Spleen (tissue), 7 donors: ENCODE data around the gene CD276.

Experiments used
- CTCF ChIP-seq, 11 experiments: fragments of 200-600 bp in 7 of 11; fragments of 450-650 bp in 4 of 11; sonication (generic) in 4 of 11; IDR thresholded peaks in 8 of 11; conservative IDR thresholded peaks in 3 of 11; 1 replicate in 7 of 11; 2 replicates in 4 of 11; pipeline versions ENCODE4 v1.4.0 to v1.8.0; 2016 to 2021; ENCODE audit warnings: antibody characterized with exemption in 11 of 11, inconsistent platforms in 4 of 11, mild to moderate bottlenecking in 1 of 11
- POLR2A ChIP-seq, 3 donors: fragments of 450-650 bp; IDR thresholded peaks; one replicate each; pipeline ENCODE4 v1.5.1; 2017; ENCODE audit warnings: antibody characterized with exemption in 3 of 3, mild to moderate bottlenecking in 1 of 3
- donor health status: DM: no; HTN: no; CAD: no; lungs with moderate emphysema.
- donor health status: DM: no; HTN: no; CAD: no.
- donor health status: DM: no; HTN: no; CAD: no.

DNA sequence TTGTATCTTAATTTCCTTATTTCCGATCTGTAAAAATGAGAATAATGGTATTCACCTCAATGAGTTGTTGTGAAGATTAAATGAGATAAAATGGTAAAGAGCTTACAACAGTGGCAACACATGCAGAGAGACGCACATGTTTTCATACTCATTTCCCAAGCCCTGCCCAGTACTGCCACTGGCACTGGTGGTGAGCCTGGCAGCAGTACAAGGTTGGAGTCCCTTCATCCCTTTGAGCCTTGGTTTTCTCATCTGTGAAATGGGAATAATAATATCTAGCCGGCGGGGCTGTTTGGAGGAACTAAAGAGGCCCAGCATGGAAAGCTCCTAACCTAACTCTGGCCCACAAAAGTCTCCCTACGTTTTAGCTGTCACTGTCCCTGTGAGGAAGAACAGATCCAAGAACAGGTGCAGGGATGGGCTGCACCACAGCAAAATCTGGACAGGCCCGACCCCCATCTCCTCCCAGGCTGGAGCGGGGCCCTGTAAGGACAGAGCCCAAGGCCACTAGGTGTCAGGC is 866 bp upstream of the CD276 start:
- no peak for TF ChIP-seq CTCF (IDR thresholded peaks at IDR 0.05 in 8 of 11, conservative IDR thresholded peaks at IDR 0.05 in 3 of 11)
- no peak for TF ChIP-seq POLR2A (IDR thresholded peaks at IDR 0.05)
